ENCODE results near the gene NT5E. TPM values are rescaled to one million over a fixed set of nuclear protein-coding genes. Genes with fewer than 3 reads are reported as not detected.
"Not testable (repeated sequence)": the region's sequence is repeated elsewhere in the genome, so short reads cannot be mapped to it uniquely, and the experiment has no call there.

The NT5E gene
- total and polyA plus RNA-seq, 4 donors = 3.2 to 13.9 (median 8.5) TPM

GRCh38 chr6:85402071-85402470 is 47.8 kb upstream of the NT5E start:
- Histone ChIP-seq H3K9me3 (ENCODE audit: control insufficient read depth in 4 of 4, insufficient read depth in 3 of 4, low read length in 3 of 4) (no peaks in the 10 kb centered on the region), H3K4me3 (no peak overlapping the region), H3K36me3 (ENCODE audit: control insufficient read depth in 4 of 4, insufficient read depth in 4 of 4, low read length in 4 of 4) (no peaks in the 10 kb centered on the region), H3K27ac (ENCODE audit: low read depth in 1 of 2, low read length in 1 of 2) (no peak overlapping the region), H3K27me3 (ENCODE audit: control insufficient read depth in 3 of 3, insufficient read depth in 3 of 3, low read length in 2 of 3) (no peaks in the 10 kb centered on the region), H3K4me1 (ENCODE audit: control insufficient read depth in 5 of 5, insufficient read depth in 5 of 5, low read length in 5 of 5) (peaks cover 0 to 17% (median 4%) of the 10 kb centered on the region in 5 donors), H3K9ac (ENCODE audit: insufficient read depth in 1 of 2, low read length in 2 of 2) (no peak overlapping the region)
- DNase-seq = no peak
- no peak for ATAC-seq (ENCODE audit: insufficient read depth, low FRiP score)
- no peak for TF ChIP-seq CTCF (IDR thresholded peaks at IDR 0.05; ENCODE audit: control extremely low read depth, extremely low read depth)

- H3K4me3 ChIP-seq = no peak overlapping the region
- ATAC-seq (ENCODE audit: insufficient read depth, low FRiP score) (no peak), DNase-seq (no peak)
- no peaks in the 10 kb centered on the region for H3K27me3 ChIP-seq (ENCODE audit: control insufficient read depth in 3 of 3, insufficient read depth in 3 of 3, low read length in 2 of 3)
- H3K4me1 ChIP-seq (ENCODE audit: control insufficient read depth in 5 of 5, insufficient read depth in 5 of 5, low read length in 5 of 5) = peaks cover 0 to 17% (median 4%) of the 10 kb centered on the region in 5 donors
- no peaks in the 10 kb centered on the region for H3K9me3 ChIP-seq (ENCODE audit: control insufficient read depth in 4 of 4, insufficient read depth in 3 of 4, low read length in 3 of 4)
- peak overlapping the region in 1 of 2 donors; percentile 82 for H3K27ac ChIP-seq (ENCODE audit: low read depth in 1 of 2, low read length in 1 of 2)
- TF ChIP-seq CTCF (IDR thresholded peaks at IDR 0.05; ENCODE audit: control extremely low read depth, extremely low read depth) = no peak
- no peaks in the 10 kb centered on the region for H3K36me3 ChIP-seq (ENCODE audit: control insufficient read depth in 4 of 4, insufficient read depth in 4 of 4, low read length in 4 of 4)
- H3K9ac ChIP-seq (ENCODE audit: insufficient read depth in 1 of 2, low read length in 2 of 2) = no peak overlapping the region
- WGBS, 2 donors = 71 to 76% methylated on average over 7 of the region's 7 CpGs
These were observed 47.0 kb upstream of the NT5E start for GRCh38 chr6:85402922-85403321.

GRCh38 chr6:85403331-85404015 is 46.4 kb upstream of the NT5E start:
- no peak for TF ChIP-seq CTCF (IDR thresholded peaks at IDR 0.05; ENCODE audit: control extremely low read depth, extremely low read depth)
- Histone ChIP-seq H3K9me3 (ENCODE audit: control insufficient read depth in 4 of 4, insufficient read depth in 3 of 4, low read length in 3 of 4) (no peaks in the 10 kb centered on the region), H3K9ac (ENCODE audit: insufficient read depth in 1 of 2, low read length in 2 of 2) (no peak overlapping the region), H3K27ac (ENCODE audit: low read depth in 1 of 2, low read length in 1 of 2) (peak overlapping the region in 1 of 2 donors; percentile 82), H3K36me3 (ENCODE audit: control insufficient read depth in 4 of 4, insufficient read depth in 4 of 4, low read length in 4 of 4) (no peaks in the 10 kb centered on the region), H3K27me3 (ENCODE audit: control insufficient read depth in 3 of 3, insufficient read depth in 3 of 3, low read length in 2 of 3) (no peaks in the 10 kb centered on the region), H3K4me1 (ENCODE audit: control insufficient read depth in 5 of 5, insufficient read depth in 5 of 5, low read length in 5 of 5) (peaks cover 0 to 17% (median 4%) of the 10 kb centered on the region in 5 donors), H3K4me3 (no peak overlapping the region)
- ATAC-seq (ENCODE audit: insufficient read depth, low FRiP score) (peak; percentile 53), DNase-seq (peak in 2 of 3 donors; percentile 7 to 32)
- WGBS, 2 donors = 45 to 71% methylated on average over 2 of the region's 2 CpGs

- not testable (repeated sequence) for DNase-seq; H3K4me3 ChIP-seq; H3K27me3 ChIP-seq (ENCODE audit: control insufficient read depth in 3 of 3, insufficient read depth in 3 of 3, low read length in 2 of 3); H3K36me3 ChIP-seq (ENCODE audit: control insufficient read depth in 4 of 4, insufficient read depth in 4 of 4, low read length in 4 of 4); H3K9ac ChIP-seq (ENCODE audit: insufficient read depth in 1 of 2, low read length in 2 of 2); H3K9me3 ChIP-seq (ENCODE audit: control insufficient read depth in 4 of 4, insufficient read depth in 3 of 4, low read length in 3 of 4); ATAC-seq (ENCODE audit: insufficient read depth, low FRiP score)
- Histone ChIP-seq H3K4me1 (ENCODE audit: control insufficient read depth in 5 of 5, insufficient read depth in 5 of 5, low read length in 5 of 5) (peaks cover 0 to 17% (median 4%) of the 10 kb centered on the region in 5 donors), H3K27ac (ENCODE audit: low read depth in 1 of 2, low read length in 1 of 2) (peak overlapping the region in 1 of 2 donors; percentile 77)
- 72 to 88% methylated on average over 4 of the region's 4 CpGs for WGBS, 2 donors
These were observed 45.8 kb upstream of the NT5E start for GRCh38 chr6:85404016-85404563.
